GM21381 (cell line): ENCODE measurements around the gene IL17RE.
"Not testable (repeated sequence)": the region's sequence is repeated elsewhere in the genome, so short reads cannot be mapped to it uniquely, and the experiment has no call there.

Source experiments
- ATAC-seq: cut with Tn5 transposase; IDR thresholded peaks from one replicate; pipeline ENCODE4 v1.9.1; 2021; ENCODE audit warnings: mild to moderate bottlenecking, moderate library complexity; ENCODE audit not compliant: unreplicated experiment

The IL17RE gene

GRCh38 chr3:9879830-9880549, 22.7 kb upstream of the IL17RE start, which contains the start of gene CIDEC:
TSS of gene CIDEC (minus strand) at chr3:9880253. CDS start at chr3:9878486, 1,767 bp downstream.
- ATAC-seq, result no peak

DNA sequence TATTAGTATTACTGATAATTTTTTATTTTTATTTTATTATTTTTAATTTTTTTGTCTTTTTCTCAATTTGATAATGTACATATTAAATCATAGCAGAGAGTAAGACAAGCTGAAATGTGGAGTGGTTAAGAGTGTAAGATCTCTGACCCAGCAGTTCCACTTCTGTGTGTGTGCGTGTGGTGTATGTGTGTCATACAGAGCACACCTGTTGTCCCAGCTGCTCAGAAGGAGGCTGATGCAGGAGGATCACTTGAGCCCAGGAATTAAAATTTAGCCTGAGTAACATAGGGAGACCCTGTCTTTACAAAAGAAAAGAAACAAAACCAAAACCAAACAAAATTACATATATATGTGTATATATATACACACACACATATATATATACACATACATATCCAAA, 21.2 kb upstream of the IL17RE start:
- no peak for ATAC-seq

DNA sequence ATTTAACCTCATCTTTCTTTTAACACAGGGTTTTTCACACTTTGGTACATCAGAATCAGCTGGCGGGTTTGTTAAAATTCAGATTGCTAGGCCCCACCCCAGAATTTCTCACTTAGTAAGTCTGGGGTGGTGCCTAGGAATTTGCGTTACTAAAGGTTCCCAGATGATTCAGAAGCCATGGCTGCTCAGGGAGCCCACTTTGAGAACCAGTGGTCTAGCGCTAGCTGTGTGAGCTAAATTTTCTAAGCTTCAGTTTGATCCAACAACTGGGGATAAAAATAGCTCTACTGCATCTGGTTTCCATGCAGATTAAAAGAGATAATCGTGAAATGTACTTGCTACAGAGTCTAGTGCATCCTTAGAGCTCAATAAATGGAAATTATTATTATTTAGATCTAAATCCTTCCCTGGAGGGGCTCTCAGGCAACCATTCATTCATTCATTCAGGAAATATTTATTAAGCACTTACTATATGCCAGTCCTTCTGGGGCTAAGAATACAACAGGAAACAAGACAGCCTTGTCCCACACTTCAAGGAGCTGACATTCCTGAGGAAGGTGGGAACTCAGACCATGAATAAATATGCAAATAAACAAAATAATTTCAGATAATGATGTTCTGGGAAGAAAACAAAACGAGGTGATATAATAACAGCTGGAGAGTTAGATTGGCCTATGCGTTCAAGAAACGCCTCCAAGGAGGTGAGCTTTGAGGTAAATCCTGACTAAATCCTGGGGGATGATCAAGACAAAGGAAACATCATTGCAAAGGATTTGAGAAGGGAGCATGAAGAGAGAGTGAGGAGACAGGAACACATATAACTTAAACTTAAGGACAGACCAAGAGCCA, 18.7 kb upstream of the IL17RE start:
- ATAC-seq, result no peak

DNA sequence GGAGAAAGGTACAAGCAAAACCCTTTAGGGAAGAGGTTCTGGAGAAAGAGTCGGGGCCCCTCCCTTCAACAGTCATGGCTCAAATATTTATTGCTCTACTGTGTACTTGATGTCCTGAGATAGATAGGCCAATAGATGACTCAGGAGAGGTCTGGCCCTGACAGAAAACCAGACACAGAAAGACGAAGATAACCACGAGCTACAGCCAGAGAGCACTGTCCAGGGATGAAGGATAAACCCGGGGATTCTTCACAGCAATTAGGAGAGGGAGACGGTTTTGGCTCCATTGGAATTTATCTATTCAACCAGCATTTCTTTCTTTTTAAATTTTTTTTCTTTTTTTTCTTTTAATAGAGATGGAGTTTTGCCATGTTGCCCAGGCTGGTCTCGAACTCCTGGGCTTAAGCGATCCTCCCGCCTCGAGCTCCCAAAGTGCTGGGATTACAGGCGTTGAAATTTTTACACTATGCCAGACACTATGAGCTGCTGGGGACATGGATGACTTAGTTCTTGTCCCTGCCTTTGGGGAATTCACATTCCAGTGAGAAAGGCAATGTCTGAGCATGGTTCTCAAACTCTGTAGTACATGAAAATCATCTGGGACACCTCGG, 18.0 kb upstream of the IL17RE start:
- ATAC-seq, result no peak

DNA sequence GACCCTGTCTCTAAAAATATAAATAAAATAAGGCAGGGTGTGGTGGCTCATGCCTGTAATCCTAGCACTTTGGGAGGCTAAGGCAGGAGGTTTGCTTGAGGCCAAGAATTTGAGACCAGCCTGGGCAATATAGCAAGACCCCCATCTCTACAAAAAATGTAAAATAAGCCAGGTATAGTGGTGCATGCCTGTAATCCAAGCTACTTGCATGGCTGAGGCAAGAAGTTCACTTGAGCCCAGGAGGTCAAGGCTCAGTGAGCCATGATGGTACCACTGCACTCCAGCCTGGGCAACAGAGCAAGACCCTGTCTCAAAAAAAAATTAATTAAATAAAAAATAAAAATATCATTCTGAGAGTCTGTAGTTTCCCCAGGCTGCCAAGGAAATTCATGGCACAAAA, 16.3 kb upstream of the IL17RE start:
- ATAC-seq, result no peak

- no peak for ATAC-seq
Observed at GRCh38 chr3:9887480-9887879, 15.2 kb upstream of the IL17RE start.

DNA sequence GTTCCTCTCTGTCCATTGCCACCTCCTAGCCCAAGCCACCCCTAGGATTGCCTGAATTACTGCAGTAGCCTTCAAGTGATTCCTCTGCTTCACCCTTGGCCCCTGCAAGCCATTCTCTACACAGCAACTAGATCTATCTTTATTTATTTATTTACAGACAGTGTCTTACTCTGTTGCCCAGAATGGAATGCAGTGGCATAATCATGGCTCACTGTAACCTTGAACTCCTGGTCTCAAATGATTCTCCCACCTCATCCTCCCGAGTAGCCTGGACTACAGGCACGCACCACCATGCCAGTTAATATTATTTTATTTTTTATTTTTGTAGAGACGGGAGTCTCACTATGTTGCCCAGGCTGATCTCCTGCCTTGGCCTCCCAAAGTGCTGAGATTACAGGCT, 14.1 kb upstream of the IL17RE start:
- ATAC-seq, result no peak

DNA sequence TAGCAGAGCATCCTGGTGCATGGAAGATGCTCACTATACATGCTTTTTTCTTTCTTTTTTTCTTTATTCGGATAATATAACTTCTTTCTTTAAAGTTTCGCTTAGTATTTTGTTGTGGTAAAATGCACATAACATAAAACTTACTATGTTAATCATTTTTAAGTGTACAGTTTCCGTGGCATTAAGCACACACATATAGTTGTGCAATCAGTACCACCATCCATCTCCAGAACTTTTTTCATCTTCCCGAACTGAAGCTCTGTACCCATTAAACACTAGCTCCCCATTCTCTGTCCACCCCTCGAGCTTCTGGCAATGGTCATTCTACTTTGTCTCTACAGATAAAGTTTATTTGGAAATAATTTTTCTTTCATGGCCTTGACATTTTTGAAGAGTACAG, 13.2 kb upstream of the IL17RE start:
- no peak for ATAC-seq

DNA sequence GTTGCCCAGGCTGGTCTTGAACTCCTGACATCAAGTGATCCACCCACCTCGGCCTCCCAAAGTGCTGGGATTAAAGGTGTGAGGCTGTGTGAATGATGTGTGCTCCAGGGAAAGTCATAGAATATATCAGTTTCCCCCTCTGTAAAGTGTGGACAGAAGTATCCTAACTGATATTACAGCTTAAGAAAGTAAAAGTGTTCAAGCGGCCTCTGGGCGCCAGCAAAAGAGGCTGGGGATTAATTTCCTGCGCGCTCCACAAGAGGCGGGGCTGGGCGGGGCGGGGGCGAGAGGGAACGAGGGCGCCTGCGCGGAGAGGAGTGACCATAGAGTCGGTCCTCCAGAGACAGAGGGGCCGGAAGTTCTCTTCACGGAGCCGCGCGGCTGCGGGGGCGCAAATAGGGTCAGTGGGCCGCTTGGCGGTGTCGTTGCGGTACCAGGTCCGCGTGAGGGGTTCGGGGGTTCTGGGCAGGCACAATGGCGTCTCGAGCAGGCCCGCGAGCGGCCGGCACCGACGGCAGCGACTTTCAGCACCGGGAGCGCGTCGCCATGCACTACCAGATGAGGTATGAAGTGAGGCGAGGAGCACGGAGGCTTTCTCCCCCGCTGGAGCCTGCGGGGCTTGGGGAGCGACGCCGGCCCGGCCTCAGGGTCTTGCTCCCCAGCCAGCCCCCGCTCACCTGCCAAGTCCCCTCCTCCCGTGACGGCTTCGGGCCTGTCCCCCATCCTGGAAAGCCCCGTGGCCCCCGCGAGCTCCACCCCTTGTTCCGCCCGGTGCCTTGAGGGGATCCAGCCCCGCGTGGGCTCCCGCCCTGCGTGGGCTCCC, 12.2 kb upstream of the IL17RE start, which contains the start of gene JAGN1:
Gene JAGN1, plus strand, starts transcription at position 362 of the 823 bp plus-strand sequence. Its CDS starts 113 bp downstream, at position 475.
- peak; percentile 73 for ATAC-seq

- ATAC-seq, result no peak
Observed at GRCh38 chr3:9891072-9891622, 11.5 kb upstream of the IL17RE start.

DNA sequence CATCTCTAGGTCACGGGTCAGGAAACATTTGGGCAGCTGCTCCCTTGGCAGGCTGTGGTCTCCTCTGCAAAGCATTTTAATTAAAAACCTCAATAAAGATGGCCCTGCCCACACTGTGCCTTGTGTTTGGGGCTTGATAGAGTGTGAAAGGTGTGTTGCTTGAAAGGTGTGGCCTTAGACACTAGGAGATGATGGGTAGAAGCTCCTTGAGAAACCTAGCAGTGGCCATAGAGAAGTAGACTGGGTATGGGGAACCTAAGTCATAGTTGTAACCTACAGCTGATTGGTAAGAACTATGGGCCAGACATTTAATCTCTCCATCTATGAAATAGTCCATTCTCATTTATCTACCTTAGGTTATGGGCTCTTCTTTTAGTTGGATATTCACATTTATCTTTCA, 8.9 kb upstream of the IL17RE start:
- no peak for ATAC-seq

DNA sequence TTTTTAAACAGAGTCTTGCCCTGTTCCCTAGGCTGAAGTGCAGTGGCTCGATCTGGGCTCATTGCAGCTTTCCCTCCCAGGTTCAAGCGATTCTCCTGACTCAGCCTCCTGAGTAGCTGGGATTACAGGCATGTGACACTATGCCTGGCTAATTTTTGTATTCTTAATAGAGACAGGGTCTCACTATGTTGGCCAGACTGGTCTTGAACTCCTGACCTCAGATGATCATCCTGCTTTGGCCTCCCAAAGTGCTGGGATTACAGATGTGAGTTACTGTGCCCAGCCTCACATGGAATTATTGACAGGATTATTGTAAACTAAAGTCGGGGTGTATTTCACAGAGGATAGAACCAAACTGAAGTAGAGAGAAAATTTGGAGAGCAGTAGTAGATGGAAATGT, 6.9 kb upstream of the IL17RE start:
- not testable (repeated sequence) for ATAC-seq

DNA sequence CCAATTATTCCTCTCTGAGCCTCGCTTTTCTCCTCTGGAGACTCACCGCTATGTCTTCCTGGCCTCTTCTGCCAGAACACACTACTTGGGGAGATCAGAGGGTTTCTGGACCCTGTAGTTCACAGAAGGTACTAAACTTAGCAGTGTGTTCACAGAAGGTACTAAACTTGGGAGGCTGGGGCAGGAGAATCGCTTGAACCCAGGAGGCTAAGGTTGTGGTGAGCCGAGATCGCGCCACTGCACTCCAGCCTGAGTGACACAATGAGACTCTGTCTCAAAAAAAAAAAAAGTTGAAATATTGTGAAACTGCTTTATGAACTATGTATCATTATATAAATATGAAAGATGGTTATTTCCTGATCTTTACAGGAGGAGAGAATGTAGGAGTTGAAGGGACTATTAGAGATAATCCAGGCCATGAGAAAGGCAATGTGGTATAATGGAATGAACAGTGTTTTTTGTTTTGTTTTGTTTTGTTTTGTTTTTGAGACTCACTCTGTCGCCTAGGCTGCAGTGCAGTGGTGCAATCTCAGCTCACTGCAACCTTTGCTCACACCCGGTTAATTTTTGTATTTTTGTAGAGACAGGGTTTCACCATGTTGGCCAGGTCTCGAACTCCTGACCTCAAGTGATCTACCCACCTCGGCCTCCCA, 5.8 kb upstream of the IL17RE start:
- ATAC-seq, result not testable (repeated sequence)

DNA sequence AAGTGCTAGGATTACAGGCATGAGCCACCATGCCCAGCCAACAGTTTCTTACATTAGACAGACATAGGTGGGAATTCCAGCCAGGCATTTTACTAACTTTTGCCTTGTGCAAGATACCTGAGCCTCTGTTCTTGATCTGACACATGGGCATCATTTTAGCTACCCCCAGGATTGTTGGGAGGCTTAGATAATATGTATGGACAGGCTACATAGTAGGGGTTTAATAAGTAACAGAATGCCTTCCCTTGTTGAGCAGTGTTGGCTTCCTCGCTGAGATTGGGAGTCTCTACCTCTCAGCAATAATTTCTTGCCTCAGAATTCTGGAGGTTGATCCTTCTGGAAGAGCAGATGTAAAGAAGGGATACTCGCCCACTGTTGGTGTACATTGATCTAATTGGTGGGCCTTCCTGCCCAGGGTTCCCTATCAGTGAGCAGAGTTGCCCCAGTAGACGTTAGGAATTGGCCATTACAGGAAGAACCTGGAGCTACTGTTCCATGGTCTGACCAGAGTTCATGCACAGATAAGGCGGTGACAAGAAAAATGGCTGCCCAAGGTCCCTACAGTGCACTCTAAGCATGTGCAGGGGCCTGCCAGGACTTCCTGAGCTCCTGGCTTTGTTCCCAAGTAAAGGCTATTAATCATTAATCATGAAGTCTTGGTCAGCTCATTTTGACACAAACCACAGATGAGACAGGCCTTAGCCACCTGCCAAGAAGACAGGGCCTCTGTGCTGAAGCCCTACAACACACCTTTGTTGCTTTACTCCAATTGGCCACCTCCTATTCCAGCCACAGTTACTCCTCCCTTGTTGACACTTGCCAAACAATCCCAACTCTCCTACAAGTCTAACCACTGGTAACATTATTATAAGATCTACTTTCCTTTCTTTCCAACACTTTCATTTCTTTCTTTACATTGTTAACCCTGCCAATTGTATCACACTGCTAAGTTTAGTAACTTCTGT, 5.0 kb upstream of the IL17RE start:
- ATAC-seq, result peak; percentile 60

DNA sequence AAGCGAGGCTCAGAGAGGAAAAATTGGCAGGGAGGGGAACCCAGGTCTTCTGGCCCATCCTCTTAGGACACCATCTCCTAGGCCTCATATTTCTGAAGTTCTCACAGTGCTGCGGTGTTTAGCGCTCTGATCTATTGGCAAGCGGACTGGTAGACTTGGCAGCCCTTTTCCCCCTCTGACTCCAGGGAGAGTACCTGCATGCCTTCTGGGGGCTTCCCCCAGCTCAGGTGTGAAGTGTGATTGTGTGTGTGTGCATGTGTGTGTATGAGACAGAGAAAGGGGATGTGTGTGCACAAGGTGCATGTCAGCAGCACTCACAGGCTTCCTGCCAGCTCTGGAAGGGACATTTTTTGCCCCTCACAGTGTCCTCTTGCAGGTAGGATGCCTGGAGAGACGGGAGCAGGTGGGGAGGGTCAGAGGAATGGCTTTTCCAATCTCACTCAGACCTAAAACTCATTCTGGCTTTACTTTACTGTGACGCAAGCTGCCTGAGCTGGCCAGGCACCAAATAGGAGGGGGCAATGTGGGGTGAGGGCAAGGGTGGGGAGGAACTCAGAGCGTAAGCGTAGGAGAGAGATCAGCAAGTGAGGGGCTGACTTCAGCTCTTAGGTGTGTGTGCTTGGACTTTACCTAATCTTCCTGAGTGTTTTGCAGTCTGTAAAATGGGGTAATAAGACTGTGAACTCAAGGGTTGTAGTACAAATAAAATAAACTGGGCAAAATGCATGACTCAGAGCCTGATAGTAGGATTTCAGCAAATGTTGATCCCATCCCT, 4.0 kb upstream of the IL17RE start:
- ATAC-seq, result no peak

- ATAC-seq, result no peak
Observed at GRCh38 chr3:9899289-9899791, 3.3 kb upstream of the IL17RE start.

DNA sequence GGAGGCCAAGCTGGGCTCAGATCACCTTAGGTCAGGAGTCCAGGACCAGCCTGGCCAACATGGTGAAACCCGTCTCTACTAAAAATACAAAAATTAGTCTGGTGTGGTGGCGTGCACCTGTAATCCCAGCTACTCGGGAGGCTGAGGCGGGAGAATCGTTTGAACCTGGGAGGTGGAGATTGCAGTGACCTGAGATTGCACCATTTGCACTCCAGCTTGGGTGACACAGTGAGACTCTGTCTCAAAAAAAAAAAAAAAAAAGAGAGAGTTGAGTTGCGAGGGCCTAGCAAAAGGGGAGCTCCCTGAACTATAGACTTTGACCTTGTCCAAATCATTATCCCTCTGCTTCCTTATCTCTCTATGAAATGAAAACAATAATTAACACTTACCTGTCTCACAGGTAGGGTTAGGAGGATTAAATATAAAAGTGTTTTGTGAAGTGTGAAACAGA, 1.7 kb upstream of the IL17RE start:
- not testable (repeated sequence) for ATAC-seq

- ATAC-seq, result no peak
Observed at GRCh38 chr3:9901967-9902366, 681 bp upstream of the IL17RE start.
